ENCODE measurements around the gene ZNF189. TPM values are rescaled to one million over a fixed set of nuclear protein-coding genes. Genes with fewer than 3 reads are reported as not detected.

ZNF189 gene
- total RNA-seq (2021) (5.9 and 9.4 TPM in 2 replicates), Bru-seq, nascent RNA (percentile 91 among the genes with signal in this experiment), BruChase-seq, experiment 1, labeled RNA remaining after a 2-hour chase (percentile 86 among the genes with signal in this experiment), BruChase-seq, experiment 2, labeled RNA remaining after a 6-hour chase (percentile 69 among the genes with signal in this experiment)
- long read RNA-seq: 0 reads

GRCh38 chr9:101398068-101398929 is at the start of gene ZNF189, which contains the start of gene MRPL50:
Gene ZNF189 (plus strand): TSS chr9:101398851. CDS start chr9:101399157, 306 bp downstream.
Gene MRPL50 (minus strand): TSS chr9:101398618. CDS start chr9:101398592, 26 bp downstream.
- peak within 1 kb of the TSS; percentile 99 for H2AFZ ChIP-seq
- H3F3A ChIP-seq (ENCODE audit: insufficient read depth, low read depth): no peaks in the 10 kb centered on the region
- H3K4me2 ChIP-seq: peak within 1 kb of the TSS; percentile 99
- no peaks in the 10 kb centered on the region for H3K27me3 ChIP-seq (ENCODE audit: insufficient read depth, low read depth)
- ChIA-PET POLR2A (ENCODE audit: unreplicated experiment) (interaction anchor here (0.6 to 0.8 kb wide), 6 partner anchors 15 to 1076 kb away, joined by 3 to 13 read pairs (median 8); no protein-coding TSS in a partner anchor), CTCF (interaction anchor here (0.6 kb wide), 1 partner anchor 77 kb away, joined by 5 read pairs; no protein-coding TSS in a partner anchor)
- peaks cover 57% of the 10 kb centered on the region for H3K36me3 ChIP-seq (ENCODE audit: low read depth)
- H4K20me1 ChIP-seq (ENCODE audit: insufficient read depth): no peaks in the 10 kb centered on the region
- TSS peak; percentile 58 for BruUV-seq (replicated peaks)
- peaks cover 75% of the 10 kb centered on the region for H3K79me2 ChIP-seq (ENCODE audit: low read depth)
- peak within 1 kb of the TSS; percentile 84 for H3K4me3 ChIP-seq
- H3K4me1 ChIP-seq (replicated peaks; ENCODE audit: insufficient read depth): peaks cover 19% of the 10 kb centered on the region
- H3K27ac ChIP-seq: peak within 1 kb of the TSS; percentile 35
- intact Hi-C loops (cut with micrococcal nuclease; ENCODE audit: unreplicated experiment): loop anchor here (1.0 to 5.0 kb wide), 2 partner anchors 135 to 1576 kb away; partner anchors contain the start of genes NR4A3 and RNF20
- DNase-seq: peak; percentile 96 to 97
- TF ChIP-seq CTCF (conservative IDR thresholded peaks at IDR 0.05) (no peak), EZH2 (IDR thresholded peaks at IDR 0.05; ENCODE audit: low read depth) (no peak)
- H3K9me2 ChIP-seq (ENCODE audit: insufficient read depth): no peaks in the 10 kb centered on the region
- peaks cover 17% of the 10 kb centered on the region for H3K9me3 ChIP-seq (ENCODE audit: insufficient read depth, low read depth)

GRCh38 chr9:101350285-101350684 is 48.4 kb upstream of the ZNF189 start:
- no peaks in the 10 kb centered on the region for H4K20me1 ChIP-seq (ENCODE audit: insufficient read depth)
- H3K27me3 ChIP-seq (ENCODE audit: insufficient read depth, low read depth): peaks cover 11% of the 10 kb centered on the region; the same call in 1 of the 2 replicates
- BruUV-seq (replicated peaks): no TSS peak
- H3K4me1 ChIP-seq (replicated peaks; ENCODE audit: insufficient read depth): no peaks in the 10 kb centered on the region
- no peaks in the 10 kb centered on the region for H3K36me3 ChIP-seq (ENCODE audit: low read depth)
- no peak overlapping the region for H2AFZ ChIP-seq
- no peaks in the 10 kb centered on the region for H3K9me3 ChIP-seq (ENCODE audit: insufficient read depth, low read depth)
- H3K4me3 ChIP-seq: no peak overlapping the region
- H3K9me2 ChIP-seq (ENCODE audit: insufficient read depth): no peaks in the 10 kb centered on the region
- no peaks in the 10 kb centered on the region for H3F3A ChIP-seq (ENCODE audit: insufficient read depth, low read depth)
- no peak for TF ChIP-seq EZH2 (IDR thresholded peaks at IDR 0.05; ENCODE audit: low read depth)
- TF ChIP-seq CTCF (conservative IDR thresholded peaks at IDR 0.05): no peak
- CTCF ChIA-PET: no interaction called here
- POLR2A ChIA-PET (ENCODE audit: unreplicated experiment): no interaction called here
- no peak overlapping the region for H3K27ac ChIP-seq
- DNase-seq: no peak
- H3K4me2 ChIP-seq: no peak overlapping the region
- no peaks in the 10 kb centered on the region for H3K79me2 ChIP-seq (ENCODE audit: low read depth)
- intact Hi-C loops (cut with micrococcal nuclease; ENCODE audit: unreplicated experiment): no loop called here

- H3K27ac ChIP-seq: no peak overlapping the region
- H3K79me2 ChIP-seq (ENCODE audit: low read depth): no peaks in the 10 kb centered on the region
- no peaks in the 10 kb centered on the region for H3K9me3 ChIP-seq (ENCODE audit: insufficient read depth, low read depth)
- no peaks in the 10 kb centered on the region for H4K20me1 ChIP-seq (ENCODE audit: insufficient read depth)
- TF ChIP-seq CTCF (conservative IDR thresholded peaks at IDR 0.05) (no peak), EZH2 (IDR thresholded peaks at IDR 0.05; ENCODE audit: low read depth) (no peak)
- no peaks in the 10 kb centered on the region for H3K4me1 ChIP-seq (replicated peaks; ENCODE audit: insufficient read depth)
- no peaks in the 10 kb centered on the region for H3F3A ChIP-seq (ENCODE audit: insufficient read depth, low read depth)
- H2AFZ ChIP-seq: no peak overlapping the region
- DNase-seq: no peak
- no peaks in the 10 kb centered on the region for H3K9me2 ChIP-seq (ENCODE audit: insufficient read depth)
- H3K27me3 ChIP-seq (ENCODE audit: insufficient read depth, low read depth): no peaks in the 10 kb centered on the region
- intact Hi-C loops (cut with micrococcal nuclease; ENCODE audit: unreplicated experiment): no loop called here
- ChIA-PET POLR2A (ENCODE audit: unreplicated experiment) (no interaction called here), CTCF (no interaction called here)
- H3K36me3 ChIP-seq (ENCODE audit: low read depth): no peaks in the 10 kb centered on the region
- H3K4me2 ChIP-seq: no peak overlapping the region
- no peak overlapping the region for H3K4me3 ChIP-seq
- no TSS peak for BruUV-seq (replicated peaks)
Observed at GRCh38 chr9:101352892-101353463, 45.7 kb upstream of the ZNF189 start.

Data from PC-9 (cell line).